Subcutaneous abdominal adipose tissue (tissue), 5 donors: ENCODE results near the gene CSH1.
"Not testable (repeated sequence)": the region's sequence is repeated elsewhere in the genome, so short reads cannot be mapped to it uniquely, and the experiment has no call there.

Source experiments
- H3K27ac ChIP-seq: one replicate; pipeline ENCODE4 v1.7.0; 2013; ENCODE audit warnings: low read depth, mild to moderate bottlenecking, inconsistent platforms, low read length, moderate library complexity
- H3K27me3 ChIP-seq, 5 donors: one replicate each; pipeline ENCODE4 v1.7.0; 2013; ENCODE audit warnings: low read length in 5 of 5, inconsistent platforms in 1 of 5; ENCODE audit not compliant: control insufficient read depth in 5 of 5, insufficient read depth in 4 of 5
- H3K36me3 ChIP-seq, 5 donors: one replicate each; pipeline ENCODE4 v1.7.0; 2013; ENCODE audit warnings: low read length in 5 of 5; ENCODE audit not compliant: control insufficient read depth in 5 of 5, insufficient read depth in 5 of 5
- H3K4me1 ChIP-seq, 5 donors: one replicate each; pipeline ENCODE4 v1.7.0; 2013; ENCODE audit warnings: low read length in 5 of 5, mild to moderate bottlenecking in 3 of 5, moderate library complexity in 1 of 5; ENCODE audit not compliant: control insufficient read depth in 5 of 5, insufficient read depth in 5 of 5
- H3K4me3 ChIP-seq, 5 donors: one replicate each; pipeline ENCODE4 v1.7.0; 2013; ENCODE audit warnings: low read length in 5 of 5, low read depth in 1 of 5
- H3K9ac ChIP-seq, 5 donors: one replicate each; pipeline ENCODE4 v1.7.0; 2013; ENCODE audit warnings: low read length in 5 of 5, mild to moderate bottlenecking in 4 of 5, moderate library complexity in 3 of 5
- H3K9me3 ChIP-seq, 5 donors: one replicate each; pipeline ENCODE4 v1.7.0; 2013; ENCODE audit warnings: low read length in 5 of 5; ENCODE audit not compliant: control insufficient read depth in 5 of 5
- donor health status: healthy.
- donor health status: healthy.
- donor health status: healthy.
- donor health status: healthy.
- donor health status: healthy.

The CSH1 gene

GRCh38 chr17:63918305-63918704, 21.9 kb upstream of the CSH1 start:
- Histone ChIP-seq H3K4me3 (no peak overlapping the region), H3K27me3 (peaks cover 0 to 4% (median 2%) of the 10 kb centered on the region in 5 donors), H3K9me3 (no peaks in the 10 kb centered on the region), H3K4me1 (peaks cover 0 to 10% (median 1%) of the 10 kb centered on the region in 5 donors), H3K27ac (no peak overlapping the region), H3K9ac (no peak overlapping the region), H3K36me3 (no peaks in the 10 kb centered on the region)

- H3K4me3 ChIP-seq, result no peak overlapping the region
- no peaks in the 10 kb centered on the region for H3K9me3 ChIP-seq
- H3K9ac ChIP-seq, result no peak overlapping the region
- H3K36me3 ChIP-seq, result no peaks in the 10 kb centered on the region
- H3K27ac ChIP-seq, result no peak overlapping the region
- H3K4me1 ChIP-seq, result peaks cover 0 to 10% (median 1%) of the 10 kb centered on the region in 5 donors
- H3K27me3 ChIP-seq, result peaks cover 0 to 4% (median 2%) of the 10 kb centered on the region in 5 donors
Measured at GRCh38 chr17:63917646-63918045, 21.3 kb upstream of the CSH1 start.

GRCh38 chr17:63917206-63917605, 20.8 kb upstream of the CSH1 start:
- H3K4me3 ChIP-seq, H3K27me3 ChIP-seq, H3K36me3 ChIP-seq, H3K27ac ChIP-seq, H3K9ac ChIP-seq, H3K9me3 ChIP-seq: not testable (repeated sequence)
- H3K4me1 ChIP-seq, result peaks cover 0 to 10% (median 1%) of the 10 kb centered on the region in 5 donors

GRCh38 chr17:63916566-63917185, 20.3 kb upstream of the CSH1 start:
- no peaks in the 10 kb centered on the region for H3K36me3 ChIP-seq
- H3K4me1 ChIP-seq, result peaks cover 0 to 10% (median 1%) of the 10 kb centered on the region in 5 donors
- H3K4me3 ChIP-seq, result no peak overlapping the region
- H3K27me3 ChIP-seq, result peaks cover 0 to 4% (median 2%) of the 10 kb centered on the region in 5 donors
- no peak overlapping the region for H3K9ac ChIP-seq
- no peaks in the 10 kb centered on the region for H3K9me3 ChIP-seq
- no peak overlapping the region for H3K27ac ChIP-seq

GRCh38 chr17:63915753-63916152, 19.4 kb upstream of the CSH1 start:
- H3K9me3 ChIP-seq, H3K27ac ChIP-seq, H3K9ac ChIP-seq, H3K4me3 ChIP-seq, H3K27me3 ChIP-seq, H3K36me3 ChIP-seq: not testable (repeated sequence)
- peaks cover 0 to 10% (median 1%) of the 10 kb centered on the region in 5 donors for H3K4me1 ChIP-seq

- H3K27me3 ChIP-seq, result peaks cover 0 to 7% (median 4%) of the 10 kb centered on the region in 5 donors
- no peaks in the 10 kb centered on the region for H3K9me3 ChIP-seq
- peaks cover 0 to 10% (median 1%) of the 10 kb centered on the region in 5 donors for H3K4me1 ChIP-seq
- no peak overlapping the region for H3K9ac ChIP-seq
- H3K4me3 ChIP-seq, result no peak overlapping the region
- no peak overlapping the region for H3K27ac ChIP-seq
- no peaks in the 10 kb centered on the region for H3K36me3 ChIP-seq
Measured at GRCh38 chr17:63914471-63914870, 18.1 kb upstream of the CSH1 start.

- Histone ChIP-seq H3K36me3 (no peaks in the 10 kb centered on the region), H3K27me3 (peaks cover 0 to 4% (median 2%) of the 10 kb centered on the region in 5 donors), H3K9me3 (no peaks in the 10 kb centered on the region), H3K4me3 (no peak overlapping the region), H3K27ac (no peak overlapping the region), H3K4me1 (no peaks in the 10 kb centered on the region), H3K9ac (no peak overlapping the region)
Measured at GRCh38 chr17:63911657-63912100, 15.3 kb upstream of the CSH1 start.

- Histone ChIP-seq H3K4me1 (no peaks in the 10 kb centered on the region), H3K27me3 (peaks cover 0 to 4% (median 2%) of the 10 kb centered on the region in 5 donors), H3K36me3 (no peaks in the 10 kb centered on the region), H3K9ac (no peak within 1 kb of the TSS), H3K4me3 (no peak within 1 kb of the TSS), H3K9me3 (no peaks in the 10 kb centered on the region), H3K27ac (no peak within 1 kb of the TSS)
Measured at GRCh38 chr17:63911041-63911635, 14.8 kb upstream of the CSH1 start, which contains the start of gene CSHL1. Gene CSHL1, minus strand, starts transcription at chr17:63911258. Its CDS starts 62 bp downstream, at chr17:63911196.

GRCh38 chr17:63910096-63910495, 13.7 kb upstream of the CSH1 start:
- Histone ChIP-seq H3K27ac (no peak overlapping the region), H3K27me3 (peaks cover 0 to 4% (median 2%) of the 10 kb centered on the region in 5 donors), H3K4me1 (no peaks in the 10 kb centered on the region), H3K9ac (no peak overlapping the region), H3K36me3 (no peaks in the 10 kb centered on the region), H3K4me3 (no peak overlapping the region), H3K9me3 (no peaks in the 10 kb centered on the region)

GRCh38 chr17:63909586-63909985, 13.2 kb upstream of the CSH1 start:
- not testable (repeated sequence) for H3K36me3 ChIP-seq, H3K4me3 ChIP-seq, H3K9me3 ChIP-seq, H3K27ac ChIP-seq, H3K27me3 ChIP-seq, H3K9ac ChIP-seq, H3K4me1 ChIP-seq
